ENCODE results near the gene SPECC1L.

SPECC1L gene

DNA sequence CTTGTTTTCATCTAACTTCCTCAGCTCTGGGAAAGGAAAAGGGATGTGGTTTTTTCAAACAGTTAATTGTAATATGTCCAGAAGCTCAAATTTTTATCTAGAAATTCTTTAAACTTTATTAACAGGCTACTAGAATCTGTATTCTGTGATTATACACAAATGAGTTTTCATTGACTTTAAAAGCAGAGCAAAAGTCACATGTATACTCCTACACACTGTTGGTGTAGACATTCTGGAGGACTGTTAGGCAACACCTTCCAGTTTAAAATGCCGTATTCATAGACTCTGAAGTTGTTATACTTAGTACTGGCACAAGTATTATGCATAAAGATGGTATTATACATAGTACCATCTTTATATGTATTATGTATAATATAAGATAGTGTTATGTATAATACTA is 64.9 kb downstream of the SPECC1L start:
- no peak for ATAC-seq
- Mint-ChIP-seq H3K27ac (no peak overlapping the region), H3K4me3 (no peak overlapping the region), H3K9me3 (no peaks in the 10 kb centered on the region), H3K27me3 (no peaks in the 10 kb centered on the region), H3K4me1 (peaks cover 4% of the 10 kb centered on the region), H3K36me3 (ENCODE audit: low read depth) (peaks cover 28% of the 10 kb centered on the region)
- no peak for DNase-seq

DNA sequence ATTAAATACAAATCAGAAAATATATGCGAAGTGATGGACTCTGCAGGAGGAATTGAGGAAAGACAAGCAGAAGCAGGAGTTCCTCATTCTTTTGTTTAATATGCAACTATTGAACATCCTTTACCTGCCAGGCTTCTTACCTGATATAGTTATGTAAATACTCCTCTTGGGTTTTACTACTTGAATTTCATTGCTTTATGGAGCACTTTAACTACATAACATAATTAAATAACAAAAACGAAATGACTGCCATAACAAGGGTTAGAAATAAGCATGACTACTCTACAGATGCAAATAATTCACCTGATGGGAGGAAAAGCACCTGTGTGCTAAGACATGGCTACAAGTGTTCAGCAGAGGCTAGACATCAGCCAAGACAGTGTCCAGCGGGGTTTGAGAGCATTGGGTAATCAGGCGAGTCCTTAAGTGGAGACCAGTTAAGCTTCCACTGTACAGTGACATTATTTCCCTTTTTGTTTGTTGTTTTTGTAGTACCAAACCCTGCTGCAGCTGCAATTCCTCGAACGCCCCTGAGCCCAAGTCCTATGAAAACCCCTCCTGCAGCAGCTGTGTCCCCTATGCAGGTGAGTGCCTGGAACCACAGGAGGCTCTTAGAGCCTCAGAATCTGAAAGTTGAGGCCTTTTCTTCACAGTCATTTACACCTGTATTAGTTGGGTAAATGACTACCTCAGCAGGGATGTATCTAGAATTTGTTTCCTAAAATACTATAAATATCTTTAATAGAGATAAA is 67.4 kb downstream of the SPECC1L start:
- DNase-seq (no peak), ATAC-seq (no peak)
- Mint-ChIP-seq H3K4me1 (peaks cover 4% of the 10 kb centered on the region), H3K4me3 (no peak overlapping the region), H3K36me3 (ENCODE audit: low read depth) (peaks cover 32% of the 10 kb centered on the region), H3K9me3 (no peaks in the 10 kb centered on the region), H3K27me3 (no peaks in the 10 kb centered on the region), H3K27ac (no peak overlapping the region)

DNA sequence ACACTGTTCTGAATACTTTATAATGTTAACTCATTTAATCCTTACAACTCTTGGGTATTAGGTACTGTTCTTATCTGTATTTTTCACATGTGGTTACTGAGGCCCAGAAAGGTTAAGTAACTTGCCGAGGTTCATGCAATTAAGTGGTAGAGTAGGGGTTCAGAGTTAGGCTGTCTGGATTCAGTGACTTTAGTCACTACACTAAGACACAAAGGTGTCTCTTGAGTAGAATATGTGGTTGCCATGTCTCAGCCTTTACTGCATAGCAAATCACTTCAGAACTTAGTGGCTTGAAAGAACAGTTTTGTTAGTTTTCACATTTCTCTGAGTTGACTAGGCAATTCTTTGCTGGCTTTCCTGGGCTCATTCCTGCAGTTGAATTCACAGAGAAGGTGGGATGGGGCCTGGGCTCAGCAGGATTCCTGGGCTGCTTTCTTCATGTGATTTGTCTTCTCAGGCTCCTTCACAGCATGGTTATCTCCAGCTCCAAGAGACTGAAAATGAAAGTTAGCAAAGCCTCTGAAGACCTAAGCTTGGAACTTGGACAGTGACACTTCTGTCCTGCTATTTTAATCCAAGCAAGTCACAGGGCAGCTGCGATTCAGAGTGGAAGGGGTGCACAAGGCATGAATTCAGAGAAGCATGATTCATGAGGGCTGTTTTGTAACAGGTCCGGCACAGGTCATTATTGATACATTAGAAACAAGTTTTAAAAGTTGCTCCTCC is 68.3 kb downstream of the SPECC1L start:
- Mint-ChIP-seq H3K4me1 (peaks cover 4% of the 10 kb centered on the region), H3K36me3 (ENCODE audit: low read depth) (peaks cover 32% of the 10 kb centered on the region), H3K27me3 (no peaks in the 10 kb centered on the region), H3K4me3 (no peak overlapping the region), H3K27ac (no peak overlapping the region), H3K9me3 (no peaks in the 10 kb centered on the region)
- no peak for ATAC-seq
- DNase-seq = no peak

DNA sequence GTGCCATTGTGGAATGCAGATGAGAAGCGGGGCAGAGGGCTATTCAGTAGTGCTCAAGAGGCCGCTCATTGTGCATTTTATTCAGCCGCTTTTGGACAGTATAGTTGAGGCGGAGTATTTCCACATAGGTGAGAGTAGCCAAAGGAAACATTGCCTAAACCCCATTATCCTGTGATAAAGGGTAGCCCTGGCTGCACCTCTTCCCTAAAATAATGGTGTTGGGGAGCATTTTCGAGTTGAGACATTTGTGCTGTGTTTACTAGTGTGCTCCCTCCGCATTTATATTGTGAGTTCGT is 68.8 kb downstream of the SPECC1L start:
- Mint-ChIP-seq H3K27me3 (no peaks in the 10 kb centered on the region), H3K4me1 (peaks cover 4% of the 10 kb centered on the region), H3K36me3 (ENCODE audit: low read depth) (peaks cover 33% of the 10 kb centered on the region), H3K4me3 (no peak overlapping the region), H3K9me3 (no peaks in the 10 kb centered on the region), H3K27ac (no peak overlapping the region)
- ATAC-seq = no peak
- DNase-seq = no peak

DNA sequence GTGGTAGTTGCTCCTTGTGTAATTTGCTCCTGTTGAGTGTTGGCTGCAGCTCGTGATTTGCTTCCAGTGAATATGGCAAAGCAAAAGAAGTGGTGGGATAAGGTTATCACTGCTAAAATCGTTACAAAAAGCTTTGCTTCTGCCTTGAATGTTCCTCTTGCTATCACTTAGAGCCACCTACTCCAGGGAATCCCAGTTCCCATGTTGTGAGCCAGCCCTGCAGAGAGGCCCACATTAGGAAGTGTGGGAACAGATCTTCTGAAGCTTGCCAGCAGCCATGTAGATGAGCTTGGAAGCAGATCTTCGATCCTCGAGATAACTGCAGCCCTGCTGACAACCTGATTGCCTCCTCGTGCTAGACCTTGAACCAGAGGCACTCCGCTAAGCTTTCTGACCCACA is 71.0 kb downstream of the SPECC1L start:
- Mint-ChIP-seq H3K27me3 (no peaks in the 10 kb centered on the region), H3K4me1 (no peaks in the 10 kb centered on the region)

DNA sequence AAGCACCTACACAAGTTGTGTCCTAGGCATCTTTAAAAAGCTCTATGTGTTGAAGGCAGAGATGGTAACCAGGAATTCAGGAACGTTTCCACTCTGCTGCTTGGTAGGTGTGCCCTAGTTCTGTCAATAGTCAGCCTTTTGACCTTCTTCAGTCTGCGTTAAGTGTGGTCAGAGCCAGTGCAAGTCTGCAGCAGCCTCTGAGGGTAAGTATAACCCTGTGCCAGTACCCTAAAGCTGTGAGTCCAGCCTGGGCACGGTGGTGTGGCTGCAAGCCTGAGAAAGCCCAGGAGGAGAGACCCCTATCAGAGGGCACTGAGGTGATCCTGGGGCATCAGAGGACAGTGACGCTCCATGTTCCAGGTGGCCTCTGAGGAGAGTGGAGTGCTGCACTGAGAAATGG is 80.0 kb downstream of the SPECC1L start:
- DNase-seq = no peak
- H3K36me3 Mint-ChIP-seq (ENCODE audit: low read depth) = peaks cover 59% of the 10 kb centered on the region
- H3K4me3 Mint-ChIP-seq = no peak overlapping the region
- ATAC-seq = no peak
- no peak overlapping the region for H3K27ac Mint-ChIP-seq
- H3K9me3 Mint-ChIP-seq = no peaks in the 10 kb centered on the region
- H3K4me1 Mint-ChIP-seq = no peaks in the 10 kb centered on the region
- no peaks in the 10 kb centered on the region for H3K27me3 Mint-ChIP-seq

More for the DNA sequence above, 71.0 kb downstream of the SPECC1L start:
- no peaks in the 10 kb centered on the region for H3K9me3 Mint-ChIP-seq
- H3K36me3 Mint-ChIP-seq (ENCODE audit: low read depth) = peaks cover 36% of the 10 kb centered on the region
- no peak overlapping the region for H3K27ac Mint-ChIP-seq
- DNase-seq (no peak), ATAC-seq (no peak)
- H3K4me3 Mint-ChIP-seq = no peak overlapping the region

DNA sequence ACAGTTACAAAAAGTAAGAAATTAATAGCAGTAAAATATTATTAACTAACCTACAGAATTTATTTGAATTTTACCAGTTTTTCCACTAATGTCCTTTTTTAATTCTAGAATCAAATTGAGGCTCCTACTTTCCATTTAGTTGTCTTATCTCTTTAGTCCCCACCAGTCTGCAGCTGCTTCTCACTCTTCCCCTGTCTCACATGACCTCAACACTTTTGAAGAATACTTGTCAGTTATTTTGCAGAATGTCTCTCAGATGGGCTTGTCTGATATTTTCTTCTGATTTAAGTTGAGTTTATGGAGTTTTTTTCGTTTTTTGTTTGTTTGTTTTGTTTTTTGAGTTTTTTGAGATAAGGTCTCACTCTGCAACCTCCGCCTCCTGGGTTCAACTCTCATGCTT is 82.5 kb downstream of the SPECC1L start:
- ATAC-seq = no peak
- Mint-ChIP-seq H3K27ac (no peak overlapping the region), H3K4me1 (no peaks in the 10 kb centered on the region), H3K27me3 (no peaks in the 10 kb centered on the region), H3K9me3 (no peaks in the 10 kb centered on the region), H3K4me3 (no peak overlapping the region), H3K36me3 (ENCODE audit: low read depth) (peaks cover 51% of the 10 kb centered on the region)
- no peak for DNase-seq

DNA sequence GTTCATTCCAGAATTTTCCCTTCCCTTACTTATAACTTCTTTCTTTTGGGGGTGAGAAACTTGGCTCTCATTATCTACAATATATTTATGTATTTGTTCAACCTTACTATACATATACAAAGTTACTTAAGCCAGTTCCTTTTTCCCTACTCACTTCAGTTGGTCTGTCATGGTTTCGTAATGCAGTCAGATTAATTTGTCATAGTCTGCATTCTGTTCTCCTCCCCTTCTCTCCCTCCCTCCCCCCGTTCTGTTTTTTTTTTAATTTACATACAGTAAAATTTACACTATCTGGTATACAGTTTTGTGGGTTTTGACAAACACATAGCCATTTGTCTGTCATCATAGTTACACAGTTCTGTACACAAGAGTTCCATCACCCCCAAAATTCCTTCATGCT is 84.9 kb downstream of the SPECC1L start:
- H3K27ac Mint-ChIP-seq = no peak overlapping the region
- DNase-seq = no peak
- no peak overlapping the region for H3K4me3 Mint-ChIP-seq
- no peak for ATAC-seq
- no peaks in the 10 kb centered on the region for H3K4me1 Mint-ChIP-seq
- H3K9me3 Mint-ChIP-seq = no peaks in the 10 kb centered on the region
- no peaks in the 10 kb centered on the region for H3K27me3 Mint-ChIP-seq
- peaks cover 49% of the 10 kb centered on the region for H3K36me3 Mint-ChIP-seq (ENCODE audit: low read depth)

DNA sequence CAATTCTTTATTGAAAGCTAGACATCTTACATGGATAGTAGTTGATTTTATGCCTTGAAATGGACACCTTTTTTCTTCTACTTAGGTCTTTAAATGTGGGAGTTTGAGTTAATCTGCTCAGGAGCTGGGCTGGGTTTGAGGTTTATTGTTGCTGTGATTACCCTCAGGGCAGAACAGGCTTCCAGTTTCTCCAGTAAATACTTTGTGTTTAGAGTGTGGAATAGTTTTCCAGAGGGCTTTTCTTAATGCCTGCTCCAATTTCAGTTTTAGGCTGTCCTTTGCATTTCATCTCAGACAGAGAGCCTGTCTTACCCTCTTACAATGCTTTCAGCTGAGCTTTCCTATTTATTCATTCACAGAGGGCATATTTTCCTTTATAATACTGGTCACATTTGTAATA is 86.9 kb downstream of the SPECC1L start:
- Mint-ChIP-seq H3K27me3 (no peaks in the 10 kb centered on the region), H3K9me3 (no peaks in the 10 kb centered on the region), H3K27ac (no peak overlapping the region), H3K36me3 (ENCODE audit: low read depth) (peaks cover 51% of the 10 kb centered on the region), H3K4me1 (peaks cover 2% of the 10 kb centered on the region), H3K4me3 (no peak overlapping the region)
- ATAC-seq (no peak), DNase-seq (no peak)

DNA sequence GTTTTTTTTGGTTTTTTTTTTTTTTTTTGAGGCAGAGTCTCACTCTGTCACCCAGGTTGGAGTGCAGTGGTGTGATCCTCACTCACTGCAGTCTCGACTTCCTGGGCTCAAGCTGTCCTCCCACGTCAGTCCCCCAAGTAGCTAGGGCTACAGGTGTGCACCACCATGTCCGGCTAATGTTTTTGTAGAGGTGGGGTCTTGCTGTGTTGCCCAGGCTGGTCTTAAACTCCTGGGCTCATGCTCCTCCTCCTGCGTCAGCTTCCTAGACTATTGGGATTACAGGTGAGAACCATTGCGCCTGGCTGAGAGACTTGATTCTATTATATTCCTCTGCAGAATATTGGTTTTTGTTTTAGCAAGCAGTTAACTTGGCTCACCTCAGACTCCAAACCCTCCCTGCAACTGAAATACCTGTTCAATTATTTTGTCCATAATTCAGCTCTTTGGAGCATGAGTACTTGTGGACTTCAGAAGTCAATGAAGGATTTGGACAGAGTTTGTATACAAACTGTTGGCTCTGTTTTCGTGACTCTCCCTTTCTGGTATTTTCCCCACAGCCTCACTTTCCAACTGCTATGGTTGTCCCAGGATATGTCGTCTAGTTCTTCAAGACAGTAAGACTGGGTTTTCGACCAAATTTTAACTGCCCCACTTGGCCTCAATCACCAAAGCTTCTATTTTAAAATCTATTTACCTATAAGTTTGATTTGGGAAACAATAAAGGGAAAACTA is 87.6 kb downstream of the SPECC1L start:
- H3K4me1 Mint-ChIP-seq = peaks cover 2% of the 10 kb centered on the region
- H3K27me3 Mint-ChIP-seq = no peaks in the 10 kb centered on the region
- ATAC-seq = no peak
- H3K4me3 Mint-ChIP-seq = no peak overlapping the region
- H3K27ac Mint-ChIP-seq = no peak overlapping the region
- peaks cover 49% of the 10 kb centered on the region for H3K36me3 Mint-ChIP-seq (ENCODE audit: low read depth)
- DNase-seq = no peak
- H3K9me3 Mint-ChIP-seq = no peaks in the 10 kb centered on the region

DNA sequence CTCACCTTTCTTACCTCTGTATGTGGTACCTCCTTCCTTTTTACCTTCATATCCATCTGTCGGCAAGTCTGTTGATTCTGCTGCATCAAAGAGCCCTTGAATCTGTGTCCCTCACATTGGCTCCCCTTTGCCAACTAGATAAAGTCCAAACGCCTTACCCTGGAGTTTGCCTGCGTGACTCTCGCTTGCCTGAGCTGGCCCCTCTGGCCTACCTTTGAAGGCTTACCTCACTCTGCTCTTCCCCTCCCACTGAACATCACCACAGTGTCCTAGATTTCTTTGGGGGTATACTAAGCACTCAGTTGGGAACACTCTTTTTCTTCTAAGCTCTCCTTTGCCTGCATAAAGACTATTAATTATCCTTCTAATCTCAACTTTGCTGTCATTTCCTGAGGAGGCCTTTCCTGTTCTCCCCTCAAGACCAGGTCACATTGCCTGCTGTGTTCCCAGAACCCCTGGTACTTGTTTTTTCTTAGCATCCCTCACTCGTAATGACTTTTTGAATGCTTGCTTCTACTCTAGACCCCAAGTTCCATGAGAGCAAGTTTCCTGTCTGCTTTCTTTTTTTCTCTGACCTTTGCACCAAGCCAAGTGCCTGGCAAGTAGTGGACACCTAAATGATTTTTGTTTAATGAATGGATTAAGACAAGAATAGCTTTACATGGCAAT is 89.0 kb downstream of the SPECC1L start:
- Mint-ChIP-seq H3K36me3 (ENCODE audit: low read depth) (peaks cover 40% of the 10 kb centered on the region), H3K4me1 (peaks cover 2% of the 10 kb centered on the region), H3K4me3 (no peak overlapping the region), H3K9me3 (no peaks in the 10 kb centered on the region), H3K27me3 (no peaks in the 10 kb centered on the region), H3K27ac (peak overlapping the region; percentile 8)
- ATAC-seq = no peak
- no peak for DNase-seq

DNA sequence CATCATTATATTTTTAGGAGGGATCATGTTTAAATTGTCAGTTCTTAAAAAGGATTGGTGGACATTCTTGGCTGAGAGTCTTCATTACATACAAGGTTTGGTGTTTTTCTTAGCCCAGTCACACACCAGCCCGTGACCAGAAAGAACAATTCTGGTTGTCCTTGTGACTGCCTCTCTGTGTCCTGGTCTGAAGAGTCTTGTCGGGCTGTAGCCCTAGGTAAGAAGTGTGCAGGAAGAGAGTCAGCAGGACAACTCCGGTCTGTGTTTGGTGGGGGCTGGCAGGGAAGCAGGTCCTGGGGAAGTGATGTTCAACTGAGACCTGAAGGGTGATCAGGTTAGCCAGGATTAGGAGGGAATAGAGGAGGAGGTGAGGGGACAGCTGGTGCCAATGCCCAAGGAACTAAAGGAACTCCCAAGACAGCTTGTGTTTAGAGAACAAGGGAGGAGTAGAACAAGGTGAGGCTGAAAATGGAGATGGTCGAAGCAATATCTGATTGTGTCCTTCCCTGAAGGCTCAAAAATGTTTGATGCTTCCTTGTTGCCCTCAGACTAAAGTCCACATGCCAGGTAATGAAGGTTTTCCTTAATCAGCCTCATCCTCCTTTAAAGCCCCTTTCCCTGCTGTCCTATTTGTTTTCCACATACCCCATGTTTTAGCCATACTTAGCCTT is 91.5 kb downstream of the SPECC1L start:
- Mint-ChIP-seq H3K27me3 (no peaks in the 10 kb centered on the region), H3K4me1 (peaks cover 2% of the 10 kb centered on the region), H3K27ac (no peak overlapping the region), H3K4me3 (no peak overlapping the region), H3K36me3 (ENCODE audit: low read depth) (peaks cover 52% of the 10 kb centered on the region), H3K9me3 (no peaks in the 10 kb centered on the region)
- DNase-seq (no peak), ATAC-seq (no peak)

DNA sequence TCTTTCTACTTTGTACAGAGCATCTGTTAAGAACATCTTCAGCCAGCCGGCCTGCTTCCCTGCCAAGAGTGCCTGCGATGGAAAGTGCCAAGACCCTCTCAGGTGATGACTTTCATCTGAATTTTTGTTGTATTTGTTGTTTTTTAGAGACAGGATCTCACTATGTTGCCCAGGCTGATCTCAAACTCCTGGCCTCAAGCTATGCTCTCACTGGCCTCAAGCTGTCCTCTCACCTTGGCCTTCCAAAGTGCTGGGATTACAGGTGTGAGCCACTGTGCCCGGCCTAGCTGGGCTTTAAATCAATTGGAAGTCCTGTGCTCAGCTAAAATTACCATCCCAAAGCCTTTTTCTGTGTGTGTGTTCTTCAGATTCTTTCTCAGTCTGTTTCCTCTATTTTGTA is 92.6 kb downstream of the SPECC1L start:
- ATAC-seq (no peak), DNase-seq (no peak)
- peaks cover 2% of the 10 kb centered on the region for H3K4me1 Mint-ChIP-seq
- H3K9me3 Mint-ChIP-seq = no peaks in the 10 kb centered on the region
- no peak overlapping the region for H3K4me3 Mint-ChIP-seq
- peaks cover 56% of the 10 kb centered on the region for H3K36me3 Mint-ChIP-seq (ENCODE audit: low read depth)
- H3K27me3 Mint-ChIP-seq = no peaks in the 10 kb centered on the region
- no peak overlapping the region for H3K27ac Mint-ChIP-seq

DNA sequence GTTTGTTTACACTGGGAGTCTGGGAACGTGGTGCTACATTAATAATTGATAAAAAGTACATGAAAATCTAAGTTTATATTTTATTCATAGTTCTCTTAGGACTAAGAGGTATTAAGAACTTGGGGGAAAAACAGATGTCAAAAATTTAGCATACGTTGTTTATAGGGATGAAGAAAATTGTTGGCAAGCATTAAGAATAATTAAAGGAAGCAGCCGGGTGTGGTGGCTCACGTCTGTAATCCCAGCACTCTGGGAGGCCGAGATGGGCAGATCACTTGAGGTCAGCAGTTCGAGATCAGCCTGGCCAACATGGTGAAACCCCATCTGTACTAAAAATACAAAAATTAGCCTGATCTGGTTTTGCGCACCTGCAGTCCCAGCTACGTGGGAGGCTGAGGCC is 96.1 kb downstream of the SPECC1L start:
- Mint-ChIP-seq H3K9me3 (no peaks in the 10 kb centered on the region), H3K4me1 (no peaks in the 10 kb centered on the region), H3K4me3 (no peak overlapping the region), H3K36me3 (ENCODE audit: low read depth) (peaks cover 61% of the 10 kb centered on the region), H3K27ac (no peak overlapping the region), H3K27me3 (no peaks in the 10 kb centered on the region)
- no peak for ATAC-seq
- DNase-seq = no peak

Measured in activated naive CD8-positive, alpha-beta T cell treated with anti-CD3 and anti-CD28 coated beads, Interleukin-2, amount 50 U/mL, for 24 hours (primary cell).